HG02852 (cell line): ENCODE results near the gene RIMS4.
"Not testable (repeated sequence)": the region's sequence is repeated elsewhere in the genome, so short reads cannot be mapped to it uniquely, and the experiment has no call there.

ENCODE experiments used
- ATAC-seq: cut with Tn5 transposase; IDR thresholded peaks from one replicate; pipeline ENCODE4 v1.9.1; 2021; ENCODE audit warnings: mild to moderate bottlenecking, moderate library complexity; ENCODE audit not compliant: unreplicated experiment

The RIMS4 gene

GRCh38 chr20:44830995-44831394 is 20.6 kb upstream of the RIMS4 start:
- ATAC-seq = no peak

GRCh38 chr20:44830523-44830922 is 20.2 kb upstream of the RIMS4 start:
- no peak for ATAC-seq

GRCh38 chr20:44829688-44830087 is 19.3 kb upstream of the RIMS4 start:
- ATAC-seq = no peak

GRCh38 chr20:44828640-44829039 is 18.3 kb upstream of the RIMS4 start:
- no peak for ATAC-seq

- no peak for ATAC-seq
These were observed 17.1 kb upstream of the RIMS4 start for GRCh38 chr20:44827401-44827800.

- ATAC-seq = not testable (repeated sequence)
These were observed 11.2 kb upstream of the RIMS4 start for GRCh38 chr20:44821576-44821975.

GRCh38 chr20:44819936-44820335 is 9.6 kb upstream of the RIMS4 start:
- no peak for ATAC-seq

GRCh38 chr20:44817143-44817910 is 7.0 kb upstream of the RIMS4 start:
- ATAC-seq = no peak

- no peak for ATAC-seq
These were observed 4.6 kb upstream of the RIMS4 start for GRCh38 chr20:44814937-44815336.

- ATAC-seq = no peak
These were observed 872 bp upstream of the RIMS4 start for GRCh38 chr20:44811150-44811685.

GRCh38 chr20:44810061-44810390 is 320 bp downstream of the RIMS4 start:
- no peak for ATAC-seq

GRCh38 chr20:44809380-44810060 is 826 bp downstream of the RIMS4 start:
- no peak for ATAC-seq

- ATAC-seq = no peak
These were observed 2.7 kb downstream of the RIMS4 start for GRCh38 chr20:44807684-44808056.

- no peak for ATAC-seq
These were observed 3.2 kb downstream of the RIMS4 start for GRCh38 chr20:44807051-44807683.

GRCh38 chr20:44805979-44806620 is 4.2 kb downstream of the RIMS4 start:
- ATAC-seq = no peak

GRCh38 chr20:44805335-44805978 is 4.9 kb downstream of the RIMS4 start:
- no peak for ATAC-seq

- ATAC-seq = no peak
These were observed 6.9 kb downstream of the RIMS4 start for GRCh38 chr20:44803383-44803941.

- ATAC-seq = no peak
These were observed 7.6 kb downstream of the RIMS4 start for GRCh38 chr20:44802702-44803101.

GRCh38 chr20:44800391-44801046 is 9.8 kb downstream of the RIMS4 start:
- ATAC-seq = no peak

- ATAC-seq = no peak
These were observed 10.7 kb downstream of the RIMS4 start for GRCh38 chr20:44799691-44800090.
